GM10248 (cell line): Measurements from ENCODE around the gene CROCC2.

Source experiments
- CTCF ChIA-PET: fragments of 300-600 bp; sonication (Branson Sonifier 250); formaldehyde crosslinking; extraction: SDS; loops from one replicate; lab custom pipeline; 2021; ENCODE audit warnings: antibody characterized with exemption; lab: Yijun Ruan, JAX
- POLR2A ChIA-PET: fragments of 350-650 bp; sonication (Branson Sonifier 250); formaldehyde crosslinking; extraction: SDS; loops from one replicate; lab custom pipeline; 2020; ENCODE audit warnings: antibody characterized with exemption; lab: Yijun Ruan, JAX
- DNase-seq: peaks from one replicate; pipeline ENCODE4 v3.0.0; 2012; ENCODE audit errors: extremely low spot score
- CTCF ChIP-seq: IDR thresholded peaks from 2 replicates; pipeline ENCODE4 v1.5.1; 2012; ENCODE audit warnings: mild to moderate bottlenecking, low read depth; ENCODE audit errors: extremely low read depth, missing control alignments, control extremely low read depth

The CROCC2 gene

GRCh38 chr2:240947176-240947575 is 41.0 kb downstream of the CROCC2 start:
- ChIA-PET POLR2A (no interaction called here), CTCF (interaction anchor here (1.0 kb wide), 1 partner anchor 33 kb away, joined by 4 read pairs; no protein-coding TSS in a partner anchor)
- TF ChIP-seq CTCF, result no peak
- no peak for DNase-seq

- POLR2A ChIA-PET, result no interaction called here
- no peak for TF ChIP-seq CTCF
- CTCF ChIA-PET, result no interaction called here
- DNase-seq, result no peak
Observed at GRCh38 chr2:240947607-240948006, 41.5 kb downstream of the CROCC2 start.

GRCh38 chr2:240948086-240948485 is 42.0 kb downstream of the CROCC2 start:
- ChIA-PET POLR2A (no interaction called here), CTCF (no interaction called here)
- DNase-seq, result no peak
- TF ChIP-seq CTCF, result no peak

GRCh38 chr2:240948905-240949790 is 43.0 kb downstream of the CROCC2 start:
- CTCF ChIA-PET, result no interaction called here
- no peak for DNase-seq
- POLR2A ChIA-PET, result no interaction called here
- no peak for TF ChIP-seq CTCF

- CTCF ChIA-PET, result no interaction called here
- POLR2A ChIA-PET, result no interaction called here
- no peak for DNase-seq
- TF ChIP-seq CTCF, result no peak
Observed at GRCh38 chr2:240949791-240950705, 43.9 kb downstream of the CROCC2 start.

GRCh38 chr2:240951045-240951594 is 45.0 kb downstream of the CROCC2 start:
- no peak for TF ChIP-seq CTCF
- DNase-seq, result no peak
- POLR2A ChIA-PET, result no interaction called here
- CTCF ChIA-PET, result interaction anchor here (0.7 to 1.0 kb wide), 2 partner anchors 36 to 127 kb away, joined by 3 read pairs; no protein-coding TSS in a partner anchor
